Ishikawa (cell line): Measurements from ENCODE around the gene OR11A1.

Experiments used
- CEBPB ChIP-seq: IDR thresholded peaks from 2 replicates; pipeline ENCODE4 v1.6.1; 2012
- CREB1 ChIP-seq: IDR thresholded peaks from 2 replicates; pipeline ENCODE4 v1.6.1; 2012; ENCODE audit warnings: low read depth
- EGR1 ChIP-seq: IDR thresholded peaks from 2 replicates; pipeline ENCODE4 v1.6.1; 2012
- EP300 ChIP-seq: IDR thresholded peaks from 2 replicates; pipeline ENCODE4 v1.6.1; 2012; ENCODE audit warnings: borderline replicate concordance
- FOXM1 ChIP-seq: IDR thresholded peaks from 2 replicates; pipeline ENCODE4 v1.6.1; 2012; ENCODE audit warnings: low read depth, borderline replicate concordance
- NFIC ChIP-seq: IDR thresholded peaks from 2 replicates; pipeline ENCODE4 v1.6.1; 2012
- RAD21 ChIP-seq: IDR thresholded peaks from 2 replicates; pipeline ENCODE4 v1.6.1; 2012; ENCODE audit warnings: low read depth
- TAF1 ChIP-seq: IDR thresholded peaks from 2 replicates; pipeline ENCODE4 v1.6.1; 2012; ENCODE audit warnings: low read depth, mild to moderate bottlenecking
- TCF12 ChIP-seq: IDR thresholded peaks from 2 replicates; pipeline ENCODE4 v1.6.1; 2012; ENCODE audit warnings: low read depth
- TEAD4 ChIP-seq: IDR thresholded peaks from 2 replicates; pipeline ENCODE4 v1.6.1; 2012
- USF1 ChIP-seq: IDR thresholded peaks from 2 replicates; pipeline ENCODE4 v1.6.1; 2012
- YY1 ChIP-seq: IDR thresholded peaks from 2 replicates; pipeline ENCODE4 v1.6.1; 2012; ENCODE audit warnings: low read depth
- ZBTB7A ChIP-seq: IDR thresholded peaks from 2 replicates; pipeline ENCODE4 v1.6.1; 2012; ENCODE audit warnings: low read depth
- TF ChIP-seq, protein P1 (sequence below): IDR thresholded peaks from 2 replicates; pipeline ENCODE4 v1.6.1; 2012; ENCODE audit warnings: low read depth, mild to moderate bottlenecking
- TF ChIP-seq, protein P2 (sequence below): IDR thresholded peaks from 2 replicates; pipeline ENCODE4 v1.6.1; 2012

The OR11A1 gene

GRCh38 chr6:29424575-29424974, 32.3 kb downstream of the OR11A1 start:
- TF ChIP-seq TAF1 (no peak), CREB1 (no peak), ZBTB7A (no peak)
- TF ChIP-seq, protein P1, sequence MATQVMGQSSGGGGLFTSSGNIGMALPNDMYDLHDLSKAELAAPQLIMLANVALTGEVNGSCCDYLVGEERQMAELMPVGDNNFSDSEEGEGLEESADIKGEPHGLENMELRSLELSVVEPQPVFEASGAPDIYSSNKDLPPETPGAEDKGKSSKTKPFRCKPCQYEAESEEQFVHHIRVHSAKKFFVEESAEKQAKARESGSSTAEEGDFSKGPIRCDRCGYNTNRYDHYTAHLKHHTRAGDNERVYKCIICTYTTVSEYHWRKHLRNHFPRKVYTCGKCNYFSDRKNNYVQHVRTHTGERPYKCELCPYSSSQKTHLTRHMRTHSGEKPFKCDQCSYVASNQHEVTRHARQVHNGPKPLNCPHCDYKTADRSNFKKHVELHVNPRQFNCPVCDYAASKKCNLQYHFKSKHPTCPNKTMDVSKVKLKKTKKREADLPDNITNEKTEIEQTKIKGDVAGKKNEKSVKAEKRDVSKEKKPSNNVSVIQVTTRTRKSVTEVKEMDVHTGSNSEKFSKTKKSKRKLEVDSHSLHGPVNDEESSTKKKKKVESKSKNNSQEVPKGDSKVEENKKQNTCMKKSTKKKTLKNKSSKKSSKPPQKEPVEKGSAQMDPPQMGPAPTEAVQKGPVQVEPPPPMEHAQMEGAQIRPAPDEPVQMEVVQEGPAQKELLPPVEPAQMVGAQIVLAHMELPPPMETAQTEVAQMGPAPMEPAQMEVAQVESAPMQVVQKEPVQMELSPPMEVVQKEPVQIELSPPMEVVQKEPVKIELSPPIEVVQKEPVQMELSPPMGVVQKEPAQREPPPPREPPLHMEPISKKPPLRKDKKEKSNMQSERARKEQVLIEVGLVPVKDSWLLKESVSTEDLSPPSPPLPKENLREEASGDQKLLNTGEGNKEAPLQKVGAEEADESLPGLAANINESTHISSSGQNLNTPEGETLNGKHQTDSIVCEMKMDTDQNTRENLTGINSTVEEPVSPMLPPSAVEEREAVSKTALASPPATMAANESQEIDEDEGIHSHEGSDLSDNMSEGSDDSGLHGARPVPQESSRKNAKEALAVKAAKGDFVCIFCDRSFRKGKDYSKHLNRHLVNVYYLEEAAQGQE, result no peak

DNA sequence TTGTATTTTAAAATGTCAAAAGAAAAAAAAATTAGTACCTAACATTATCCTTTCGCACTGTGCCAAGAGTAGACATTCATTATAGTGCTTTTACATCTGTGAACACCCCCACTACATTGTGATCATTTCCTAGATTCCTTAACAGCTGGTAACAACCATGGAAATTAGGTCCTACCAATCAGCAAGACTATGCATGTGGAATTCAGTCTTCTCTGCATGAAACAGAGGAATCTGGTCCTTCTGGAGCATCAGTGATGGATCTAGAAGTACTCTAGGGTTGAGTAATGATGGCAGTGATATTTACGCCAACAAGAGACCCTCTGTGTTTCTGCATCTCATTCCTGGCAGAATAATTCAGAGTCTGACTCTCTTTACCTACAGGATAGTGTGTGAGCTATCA, 32.7 kb downstream of the OR11A1 start:
- TF ChIP-seq EGR1 (no peak), TCF12 (no peak)

- TF ChIP-seq ZBTB7A (no peak), TAF1 (no peak), EP300 (no peak), RAD21 (no peak), USF1 (no peak), EGR1 (no peak), CREB1 (no peak), CEBPB (no peak), TCF12 (no peak), FOXM1 (no peak), NFIC (no peak), TEAD4 (no peak), YY1 (no peak)
- TF ChIP-seq, protein P1, result no peak
- TF ChIP-seq, protein P2, sequence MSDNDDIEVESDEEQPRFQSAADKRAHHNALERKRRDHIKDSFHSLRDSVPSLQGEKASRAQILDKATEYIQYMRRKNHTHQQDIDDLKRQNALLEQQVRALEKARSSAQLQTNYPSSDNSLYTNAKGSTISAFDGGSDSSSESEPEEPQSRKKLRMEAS, result no peak
These were observed 37.4 kb downstream of the OR11A1 start for GRCh38 chr6:29419516-29419915.

- TF ChIP-seq NFIC, result no peak
- no peak for TF ChIP-seq YY1
- no peak for TF ChIP-seq TAF1
- TF ChIP-seq, protein P2, result no peak
- TF ChIP-seq, protein P1, result no peak
- TF ChIP-seq TEAD4, result no peak
- TF ChIP-seq USF1, result no peak
- no peak for TF ChIP-seq RAD21
- no peak for TF ChIP-seq CREB1
- no peak for TF ChIP-seq CEBPB
- TF ChIP-seq TCF12, result no peak
- TF ChIP-seq ZBTB7A, result no peak
- TF ChIP-seq FOXM1, result no peak
- TF ChIP-seq EP300, result no peak
- TF ChIP-seq EGR1, result no peak
These were observed 42.3 kb downstream of the OR11A1 start, which contains the start of gene OR12D1 for GRCh38 chr6:29414588-29414987. Gene OR12D1 (plus strand): TSS chr6:29414928.

GRCh38 chr6:29403801-29404200, 53.1 kb downstream of the OR11A1 start:
- TF ChIP-seq TAF1, result no peak
- no peak for TF ChIP-seq YY1
